ENCODE results near the gene EVA1B.

DNA sequence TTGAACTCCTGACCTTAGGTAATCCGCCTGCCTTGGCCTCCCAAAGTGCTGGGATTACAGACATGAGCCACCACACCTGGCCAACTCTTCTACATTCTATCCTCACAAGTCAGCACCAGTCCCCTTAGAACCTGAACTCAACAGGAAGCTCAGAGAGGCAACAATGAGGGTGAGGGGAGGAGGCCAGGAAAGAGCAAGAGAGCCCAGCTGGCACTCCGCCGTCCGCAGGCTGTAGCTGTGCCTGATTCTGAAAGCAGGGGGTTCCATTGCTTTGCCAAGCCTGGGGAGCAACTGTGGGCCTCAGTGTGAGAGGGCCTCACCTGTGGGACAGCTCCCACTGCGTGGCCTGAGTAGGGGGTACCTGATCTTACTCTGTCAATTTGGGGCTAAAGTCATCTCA lies 43.6 kb upstream of the EVA1B start:
- TF ChIP-seq, protein P1, sequence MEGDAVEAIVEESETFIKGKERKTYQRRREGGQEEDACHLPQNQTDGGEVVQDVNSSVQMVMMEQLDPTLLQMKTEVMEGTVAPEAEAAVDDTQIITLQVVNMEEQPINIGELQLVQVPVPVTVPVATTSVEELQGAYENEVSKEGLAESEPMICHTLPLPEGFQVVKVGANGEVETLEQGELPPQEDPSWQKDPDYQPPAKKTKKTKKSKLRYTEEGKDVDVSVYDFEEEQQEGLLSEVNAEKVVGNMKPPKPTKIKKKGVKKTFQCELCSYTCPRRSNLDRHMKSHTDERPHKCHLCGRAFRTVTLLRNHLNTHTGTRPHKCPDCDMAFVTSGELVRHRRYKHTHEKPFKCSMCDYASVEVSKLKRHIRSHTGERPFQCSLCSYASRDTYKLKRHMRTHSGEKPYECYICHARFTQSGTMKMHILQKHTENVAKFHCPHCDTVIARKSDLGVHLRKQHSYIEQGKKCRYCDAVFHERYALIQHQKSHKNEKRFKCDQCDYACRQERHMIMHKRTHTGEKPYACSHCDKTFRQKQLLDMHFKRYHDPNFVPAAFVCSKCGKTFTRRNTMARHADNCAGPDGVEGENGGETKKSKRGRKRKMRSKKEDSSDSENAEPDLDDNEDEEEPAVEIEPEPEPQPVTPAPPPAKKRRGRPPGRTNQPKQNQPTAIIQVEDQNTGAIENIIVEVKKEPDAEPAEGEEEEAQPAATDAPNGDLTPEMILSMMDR (IDR thresholded peaks at IDR 0.05), result no peak
- no peak for TF ChIP-seq EZH2 (IDR thresholded peaks at IDR 0.05; ENCODE audit: borderline replicate concordance, insufficient read depth, low read depth, low read length, poor library complexity, severe bottlenecking)

All from B cell (primary cell).